ENCODE measurements around the gene ITGB5. TPM values are rescaled to one million over a fixed set of nuclear protein-coding genes. Genes with fewer than 3 reads are reported as not detected.

Gene ITGB5
- total RNA-seq, 2 experiments from 2014 or later = 0.47 to 0.85 TPM

GRCh38 chr3:124882816-124883747 lies 4.1 kb downstream of the ITGB5 start:
- no peak for TF ChIP-seq CTCF (IDR thresholded peaks at IDR 0.05)
- H3K36me3 Mint-ChIP-seq (ENCODE audit: low read depth) = no peaks in the 10 kb centered on the region
- ATAC-seq (ENCODE audit: poor library complexity) = no peak
- intact Hi-C loops (cut with DNase I, micrococcal nuclease) = no loop called here
- H3K27ac ChIP-seq (ENCODE audit: low read depth in 1 of 2, low read length in 2 of 2) = no peak overlapping the region
- POLR2A ChIA-PET = no interaction called here
- CTCF ChIA-PET = no interaction called here
- H3K36me3 ChIP-seq (ENCODE audit: insufficient read depth, low read length) = no peaks in the 10 kb centered on the region
- H3K4me3 ChIP-seq (ENCODE audit: low read length) = no peak overlapping the region
- H3K4me1 ChIP-seq (ENCODE audit: insufficient read depth, low read length) = peaks cover 21% of the 10 kb centered on the region
- H3K9me3 ChIP-seq (ENCODE audit: control insufficient read depth in 1 of 2, insufficient read depth in 1 of 2, low read length in 2 of 2) = no peaks in the 10 kb centered on the region
- H3K4me1 Mint-ChIP-seq (ENCODE audit: low read depth) = peaks cover 14% of the 10 kb centered on the region
- DNase-seq = no peak
- H3K4me3 Mint-ChIP-seq = no peak overlapping the region
- H3K9me3 Mint-ChIP-seq = no peaks in the 10 kb centered on the region
- H3K27me3 ChIP-seq (ENCODE audit: control insufficient read depth in 1 of 2, insufficient read depth in 2 of 2, low read length in 2 of 2) = peaks cover 29 to 36% of the 10 kb centered on the region in 2 experiments
- H3K27ac Mint-ChIP-seq = no peak overlapping the region
- peaks cover 62% of the 10 kb centered on the region for H3K27me3 Mint-ChIP-seq

GRCh38 chr3:124881976-124882697 lies 5.0 kb downstream of the ITGB5 start:
- CTCF ChIA-PET = interaction anchor here (1.0 kb wide), 1 partner anchor 19 kb away, joined by 3 read pairs; no protein-coding TSS in a partner anchor
- ATAC-seq (ENCODE audit: poor library complexity) = no peak
- Histone ChIP-seq H3K36me3 (ENCODE audit: insufficient read depth, low read length) (no peaks in the 10 kb centered on the region), H3K9me3 (ENCODE audit: control insufficient read depth in 1 of 2, insufficient read depth in 1 of 2, low read length in 2 of 2) (no peaks in the 10 kb centered on the region), H3K27ac (ENCODE audit: low read depth in 1 of 2, low read length in 2 of 2) (no peak overlapping the region), H3K4me1 (ENCODE audit: insufficient read depth, low read length) (peaks cover 15% of the 10 kb centered on the region), H3K4me3 (ENCODE audit: low read length) (no peak overlapping the region), H3K27me3 (ENCODE audit: control insufficient read depth in 1 of 2, insufficient read depth in 2 of 2, low read length in 2 of 2) (peaks cover 21 to 27% of the 10 kb centered on the region in 2 experiments)
- Mint-ChIP-seq H3K4me3 (no peak overlapping the region), H3K36me3 (ENCODE audit: low read depth) (no peaks in the 10 kb centered on the region), H3K4me1 (ENCODE audit: low read depth) (peaks cover 14% of the 10 kb centered on the region), H3K27me3 (peaks cover 54% of the 10 kb centered on the region), H3K9me3 (no peaks in the 10 kb centered on the region), H3K27ac (no peak overlapping the region)
- no peak for DNase-seq
- POLR2A ChIA-PET = no interaction called here
- TF ChIP-seq CTCF (IDR thresholded peaks at IDR 0.05) = no peak
- intact Hi-C loops (cut with DNase I, micrococcal nuclease) = no loop called here

GRCh38 chr3:124879337-124879680 lies 7.9 kb downstream of the ITGB5 start:
- no peak for DNase-seq
- H3K36me3 Mint-ChIP-seq (ENCODE audit: low read depth) = no peaks in the 10 kb centered on the region
- ChIA-PET POLR2A (no interaction called here), CTCF (no interaction called here)
- H3K9me3 Mint-ChIP-seq = no peaks in the 10 kb centered on the region
- ATAC-seq (ENCODE audit: poor library complexity) = no peak
- Histone ChIP-seq H3K27me3 (ENCODE audit: control insufficient read depth in 1 of 2, insufficient read depth in 2 of 2, low read length in 2 of 2) (peaks cover 7 to 12% of the 10 kb centered on the region in 2 experiments), H3K4me1 (ENCODE audit: insufficient read depth, low read length) (peaks cover 7% of the 10 kb centered on the region), H3K27ac (ENCODE audit: low read depth in 1 of 2, low read length in 2 of 2) (no peak overlapping the region), H3K36me3 (ENCODE audit: insufficient read depth, low read length) (no peaks in the 10 kb centered on the region), H3K4me3 (ENCODE audit: low read length) (no peak overlapping the region), H3K9me3 (ENCODE audit: control insufficient read depth in 1 of 2, insufficient read depth in 1 of 2, low read length in 2 of 2) (no peaks in the 10 kb centered on the region)
- no peak for TF ChIP-seq CTCF (IDR thresholded peaks at IDR 0.05)
- intact Hi-C loops (cut with DNase I, micrococcal nuclease) = no loop called here
- peaks cover 10% of the 10 kb centered on the region for H3K4me1 Mint-ChIP-seq (ENCODE audit: low read depth)
- H3K27ac Mint-ChIP-seq = no peak overlapping the region
- no peak overlapping the region for H3K4me3 Mint-ChIP-seq
- peaks cover 49% of the 10 kb centered on the region for H3K27me3 Mint-ChIP-seq

All from CD4-positive, alpha-beta T cell (primary cell).